Parathyroid adenoma (tissue), 2 donors: Measurements from ENCODE around the gene ROR2.

Experiments used
- H2AFZ ChIP-seq: fragments of 300-600 bp; sonication (generic); one replicate; pipeline ENCODE4 v1.7.0; 2017; ENCODE audit warnings: antibody characterized with exemption, mild to moderate bottlenecking
- H3K27ac ChIP-seq: fragments of 300-600 bp; sonication (generic); one replicate; pipeline ENCODE4 v1.7.0; 2017
- H3K27me3 ChIP-seq: fragments of 300-600 bp; sonication (generic); one replicate; pipeline ENCODE4 v1.7.0; 2017; ENCODE audit warnings: low read length; ENCODE audit not compliant: control insufficient read depth, insufficient read depth
- H3K36me3 ChIP-seq: fragments of 300-600 bp; sonication (generic); one replicate; pipeline ENCODE4 v1.7.0; 2017; ENCODE audit warnings: low read length; ENCODE audit not compliant: control insufficient read depth, insufficient read depth
- H3K4me1 ChIP-seq: fragments of 300-600 bp; sonication (generic); one replicate; pipeline ENCODE4 v1.7.0; 2017; ENCODE audit warnings: control low read depth
- H3K4me2 ChIP-seq: fragments of 300-600 bp; sonication (generic); one replicate; pipeline ENCODE4 v1.7.0; 2017; ENCODE audit warnings: low read length
- H3K4me3 ChIP-seq: fragments of 300-600 bp; sonication (generic); one replicate; pipeline ENCODE4 v1.7.0; 2017; ENCODE audit warnings: low read depth, low read length
- H3K79me2 ChIP-seq: fragments of 300-600 bp; sonication (generic); one replicate; pipeline ENCODE4 v1.7.0; 2017; ENCODE audit warnings: control low read depth
- H3K9ac ChIP-seq: fragments of 300-600 bp; sonication (generic); one replicate; pipeline ENCODE4 v1.7.0; 2017; ENCODE audit warnings: mild to moderate bottlenecking
- H3K9me3 ChIP-seq: fragments of 300-600 bp; sonication (generic); one replicate; pipeline ENCODE4 v1.7.0; 2017; ENCODE audit warnings: low read length; ENCODE audit not compliant: control insufficient read depth
- CTCF ChIP-seq: fragments of 300-600 bp; sonication (generic); IDR thresholded peaks from one replicate; pipeline ENCODE4 v1.7.0; 2017; ENCODE audit warnings: antibody characterized with exemption, mild to moderate bottlenecking
- donor health status: primary hyperparathyroidism.

ROR2 gene

DNA sequence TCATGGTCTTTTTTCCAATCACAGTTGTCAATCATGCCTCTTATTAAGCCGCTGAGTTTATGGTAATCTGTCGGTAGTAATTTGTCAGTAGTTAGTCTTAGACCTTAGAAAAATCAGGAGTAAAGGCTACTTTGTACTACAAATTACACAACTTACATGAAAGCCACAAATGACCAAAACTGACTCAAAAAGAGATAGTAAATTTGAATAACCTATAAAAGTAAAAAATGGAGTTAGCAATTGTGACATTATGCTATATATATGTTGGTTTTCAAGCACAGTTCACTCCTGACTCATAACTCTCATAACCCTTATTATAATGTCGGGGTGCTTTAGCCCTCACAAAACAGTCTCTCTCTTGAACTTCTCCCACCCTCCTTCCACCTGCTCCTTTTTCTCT lies 251.8 kb downstream of the ROR2 start:
- H3K27ac ChIP-seq, result no peak overlapping the region

DNA sequence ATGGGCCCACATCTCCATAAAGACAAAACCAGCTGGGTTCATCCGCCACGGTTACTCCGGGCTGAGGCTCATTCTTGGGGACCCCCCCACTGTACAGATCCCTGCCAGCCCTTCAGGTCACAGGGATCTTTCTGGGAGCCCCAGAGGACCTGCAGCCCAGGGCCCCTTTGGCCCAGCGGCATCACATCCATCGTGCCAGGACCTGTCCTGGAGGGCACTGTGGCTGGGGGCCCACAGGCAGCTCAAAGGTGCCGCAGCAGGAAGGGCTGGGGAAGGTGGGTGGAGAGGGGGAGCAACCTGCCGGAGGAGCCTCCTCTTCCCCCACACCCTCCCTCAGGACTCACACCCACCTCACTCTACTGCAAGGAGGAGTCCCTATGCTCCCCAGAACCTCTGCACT lies 252.8 kb downstream of the ROR2 start:
- H3K36me3 ChIP-seq, result no peaks in the 10 kb centered on the region
- H3K4me3 ChIP-seq, result no peak overlapping the region
- H2AFZ ChIP-seq, result no peak overlapping the region
- H3K9ac ChIP-seq, result no peak overlapping the region
- H3K79me2 ChIP-seq, result no peaks in the 10 kb centered on the region
- no peak for TF ChIP-seq CTCF
- no peaks in the 10 kb centered on the region for H3K27me3 ChIP-seq
- no peaks in the 10 kb centered on the region for H3K9me3 ChIP-seq
- no peak overlapping the region for H3K27ac ChIP-seq
- no peak overlapping the region for H3K4me2 ChIP-seq
- H3K4me1 ChIP-seq, result no peaks in the 10 kb centered on the region

More for the DNA sequence above, 251.8 kb downstream of the ROR2 start:
- Histone ChIP-seq H3K4me1 (no peaks in the 10 kb centered on the region), H3K9me3 (no peaks in the 10 kb centered on the region), H3K79me2 (no peaks in the 10 kb centered on the region), H3K27me3 (no peaks in the 10 kb centered on the region), H3K4me3 (no peak overlapping the region), H3K9ac (no peak overlapping the region), H3K36me3 (no peaks in the 10 kb centered on the region), H2AFZ (no peak overlapping the region), H3K4me2 (no peak overlapping the region)
- TF ChIP-seq CTCF, result no peak

DNA sequence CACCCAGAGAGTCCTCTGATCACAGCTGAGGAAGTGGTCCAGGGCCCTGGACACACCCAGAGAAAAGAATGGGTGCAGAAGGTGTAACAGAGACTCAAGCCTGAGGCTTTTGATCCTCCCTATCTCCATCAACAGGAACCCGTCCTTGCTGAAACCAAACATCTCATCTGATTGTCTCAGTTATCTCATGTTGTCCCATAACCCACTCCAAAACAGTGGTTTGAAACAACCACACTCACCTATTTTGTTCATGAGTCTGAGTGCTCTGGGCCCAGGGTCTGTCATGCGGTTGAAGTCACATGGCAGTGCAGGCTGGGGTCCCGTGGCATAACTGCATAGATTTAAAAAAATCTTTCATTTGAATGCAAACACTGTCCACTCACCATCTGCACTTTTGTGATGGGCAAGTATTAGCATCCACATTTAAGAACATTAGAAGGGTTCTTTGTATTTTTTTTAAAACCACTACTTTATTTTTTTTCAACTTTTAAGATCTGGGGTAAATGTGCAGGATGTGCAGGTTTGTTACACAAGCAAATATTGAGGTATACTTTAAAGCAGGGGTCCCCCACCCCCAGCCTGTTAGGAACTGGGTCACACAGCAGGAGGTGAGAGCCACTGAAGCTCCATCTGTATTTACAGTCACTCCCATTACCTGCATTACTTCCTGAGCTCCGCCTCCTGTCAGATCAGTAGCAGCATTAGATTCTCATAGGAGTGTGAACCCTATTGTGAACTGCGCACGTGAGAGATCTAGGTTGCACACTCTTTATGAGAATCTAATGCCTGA lies 255.8 kb downstream of the ROR2 start:
- Histone ChIP-seq H3K9ac (no peak overlapping the region), H3K4me3 (no peak overlapping the region), H3K36me3 (no peaks in the 10 kb centered on the region), H2AFZ (no peak overlapping the region), H3K4me2 (no peak overlapping the region), H3K79me2 (no peaks in the 10 kb centered on the region), H3K9me3 (no peaks in the 10 kb centered on the region), H3K27ac (no peak overlapping the region), H3K27me3 (no peaks in the 10 kb centered on the region), H3K4me1 (no peaks in the 10 kb centered on the region)
- no peak for TF ChIP-seq CTCF

DNA sequence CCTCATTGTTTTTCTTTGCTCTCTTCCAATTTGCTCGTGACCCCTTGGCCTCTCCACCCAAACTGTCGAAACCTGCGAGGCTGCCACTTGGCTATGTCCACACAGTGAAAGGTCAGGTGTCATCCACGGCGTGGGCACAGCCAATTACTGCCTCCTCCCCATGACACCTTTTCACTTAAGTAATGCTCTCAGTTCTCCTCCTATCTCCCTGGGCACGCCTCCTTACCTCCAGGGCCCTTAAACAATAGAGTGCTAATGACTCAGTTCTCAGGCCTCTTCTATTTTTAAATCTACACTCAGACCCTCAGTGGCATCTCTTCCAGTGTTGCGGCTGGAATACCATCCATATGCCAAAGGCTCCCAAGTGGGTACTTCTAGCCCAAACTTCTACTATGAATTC lies 256.8 kb downstream of the ROR2 start:
- no peak overlapping the region for H3K4me2 ChIP-seq

More for the DNA sequence above, 256.8 kb downstream of the ROR2 start:
- Histone ChIP-seq H3K36me3 (no peaks in the 10 kb centered on the region), H3K9ac (no peak overlapping the region), H3K27me3 (no peaks in the 10 kb centered on the region), H3K4me1 (no peaks in the 10 kb centered on the region), H2AFZ (no peak overlapping the region), H3K9me3 (no peaks in the 10 kb centered on the region), H3K79me2 (no peaks in the 10 kb centered on the region), H3K27ac (no peak overlapping the region), H3K4me3 (no peak overlapping the region)
- TF ChIP-seq CTCF, result no peak
